Frontal cortex (tissue), 4 donors: ENCODE results near the gene FHIT. TPM values are rescaled to one million over a fixed set of nuclear protein-coding genes. Genes with fewer than 3 reads are reported as not detected.

Source experiments
- DNase-seq, 2 donors: peaks; one replicate each; pipeline ENCODE4 v3.0.0; 2012; ENCODE audit warnings: low spot score in 2 of 2
- FAIRE-seq: peaks from 2 replicates; lab custom pipeline; 2012; peaks lifted over from hg19 to GRCh38; lab: Jason Lieb, UNC
- total RNA-seq: library from RNA; depleted of rRNA; stranded (reverse); fragments of >200 nt; gene quantifications from one replicate; pipeline ENCODE4 v1.2.3, GENCODE V29; 2014
- donor health status: control.
- donor health status: control.
- donor health status: control.

The FHIT gene
- total RNA-seq, 1 donor from 2014 or later = 1.6 TPM

GRCh38 chr3:59772416-59773408, 1478.5 kb downstream of the FHIT start:
- no peak for FAIRE-seq

DNA sequence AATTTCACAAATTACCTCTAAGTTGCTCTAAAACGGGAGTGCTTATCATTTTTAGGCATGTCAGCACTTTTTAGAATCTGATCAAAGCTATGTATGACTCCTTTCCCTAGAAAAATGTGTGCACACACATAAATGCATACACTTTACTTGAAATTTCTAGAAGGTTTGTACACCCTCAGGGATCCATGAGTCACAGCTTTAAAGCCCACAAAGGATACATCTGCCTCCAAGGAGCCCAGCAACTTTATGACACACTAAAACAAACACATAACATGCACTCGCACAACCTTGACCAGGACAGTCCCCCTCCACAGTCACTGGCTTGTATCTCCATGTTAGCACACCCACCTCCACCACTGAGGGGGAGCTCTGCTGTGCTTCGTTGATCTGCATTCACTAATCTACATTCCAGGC, 1479.5 kb downstream of the FHIT start:
- DNase-seq (no peak), FAIRE-seq (no peak)

More at GRCh38 chr3:59772416-59773408, 1478.5 kb downstream of the FHIT start:
- DNase-seq = no peak

DNA sequence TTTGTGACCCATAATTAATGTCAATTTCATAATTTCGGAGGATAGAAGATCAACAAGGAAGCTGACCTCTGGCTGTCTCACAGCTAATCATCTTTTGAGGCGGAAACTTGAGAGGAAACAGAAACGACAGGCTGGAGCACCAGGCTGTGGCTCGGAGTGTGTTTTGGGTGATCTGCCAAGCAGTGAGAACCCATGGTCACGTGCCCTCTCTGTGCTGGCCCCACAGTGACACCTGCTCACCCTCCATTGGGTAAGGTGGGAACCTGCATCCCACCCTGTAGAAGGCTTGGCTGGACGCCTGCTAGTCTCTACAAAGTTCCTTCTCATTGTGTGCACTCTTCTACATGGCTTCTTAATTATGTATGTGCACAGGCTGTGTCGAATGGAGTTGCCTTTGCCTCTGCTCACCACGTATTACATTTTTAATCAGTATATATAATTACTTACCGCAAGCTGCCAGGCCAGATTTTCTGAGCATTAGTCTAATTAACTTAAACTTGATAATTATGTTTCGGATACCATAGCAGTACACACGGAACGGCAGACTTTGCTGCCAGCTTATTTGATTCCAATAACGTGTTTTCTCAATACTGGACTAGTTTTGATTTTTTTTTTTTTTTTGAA, 1482.0 kb downstream of the FHIT start:
- DNase-seq (no peak), FAIRE-seq (no peak)

DNA sequence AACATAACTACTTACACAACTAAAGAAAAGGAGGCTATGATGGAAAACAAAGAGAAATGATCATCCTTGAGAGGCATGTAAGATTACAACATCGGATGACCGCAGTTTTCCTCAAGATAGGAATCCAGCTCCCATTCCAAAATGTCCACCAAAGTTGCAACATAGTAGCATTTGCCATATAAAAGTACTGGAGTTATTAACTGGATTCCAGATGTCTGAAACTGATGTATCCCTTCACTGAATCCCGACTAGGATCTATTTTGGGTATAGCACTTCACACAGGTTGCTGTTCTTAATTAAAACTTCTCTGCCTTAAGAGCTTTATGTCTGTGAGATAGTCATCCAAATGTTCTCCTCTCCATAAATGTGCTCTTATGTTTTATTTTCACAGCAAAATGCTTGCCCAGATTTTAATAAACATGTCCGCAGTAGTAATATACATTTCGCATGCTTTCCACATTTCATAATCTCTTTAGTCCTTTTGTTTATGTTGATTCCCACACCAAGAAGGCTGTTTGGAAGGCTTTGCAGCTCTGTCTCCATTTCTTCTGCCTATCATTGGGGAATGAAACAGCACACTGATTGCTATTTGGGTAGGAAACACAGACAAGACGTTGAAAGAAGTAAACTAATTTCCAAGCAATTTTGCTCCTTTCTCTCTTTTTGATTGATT, 1484.9 kb downstream of the FHIT start:
- FAIRE-seq (no peak), DNase-seq (no peak)

- DNase-seq (no peak), FAIRE-seq (no peak)
Observed at GRCh38 chr3:59764171-59764570, 1487.1 kb downstream of the FHIT start.

DNA sequence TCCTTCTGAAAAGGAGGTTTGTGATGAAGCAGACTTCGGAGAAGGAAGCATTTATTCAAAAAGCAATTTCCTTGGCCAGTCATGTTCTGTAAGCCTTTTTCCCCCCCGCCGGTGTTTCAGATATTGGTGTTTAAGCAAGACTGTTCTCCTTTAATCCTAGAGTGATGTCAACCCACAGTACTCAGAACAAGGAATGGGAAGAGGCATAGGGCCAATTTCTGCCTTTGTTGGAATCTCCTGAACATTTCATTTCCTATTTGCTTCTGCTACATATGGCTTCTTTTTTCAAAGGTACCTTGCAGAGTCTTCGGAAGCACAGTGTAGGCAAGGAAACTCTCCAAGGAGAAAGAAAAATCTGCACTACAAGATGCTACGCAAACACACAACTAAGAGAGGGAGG, 1488.3 kb downstream of the FHIT start:
- DNase-seq (no peak), FAIRE-seq (no peak)

DNA sequence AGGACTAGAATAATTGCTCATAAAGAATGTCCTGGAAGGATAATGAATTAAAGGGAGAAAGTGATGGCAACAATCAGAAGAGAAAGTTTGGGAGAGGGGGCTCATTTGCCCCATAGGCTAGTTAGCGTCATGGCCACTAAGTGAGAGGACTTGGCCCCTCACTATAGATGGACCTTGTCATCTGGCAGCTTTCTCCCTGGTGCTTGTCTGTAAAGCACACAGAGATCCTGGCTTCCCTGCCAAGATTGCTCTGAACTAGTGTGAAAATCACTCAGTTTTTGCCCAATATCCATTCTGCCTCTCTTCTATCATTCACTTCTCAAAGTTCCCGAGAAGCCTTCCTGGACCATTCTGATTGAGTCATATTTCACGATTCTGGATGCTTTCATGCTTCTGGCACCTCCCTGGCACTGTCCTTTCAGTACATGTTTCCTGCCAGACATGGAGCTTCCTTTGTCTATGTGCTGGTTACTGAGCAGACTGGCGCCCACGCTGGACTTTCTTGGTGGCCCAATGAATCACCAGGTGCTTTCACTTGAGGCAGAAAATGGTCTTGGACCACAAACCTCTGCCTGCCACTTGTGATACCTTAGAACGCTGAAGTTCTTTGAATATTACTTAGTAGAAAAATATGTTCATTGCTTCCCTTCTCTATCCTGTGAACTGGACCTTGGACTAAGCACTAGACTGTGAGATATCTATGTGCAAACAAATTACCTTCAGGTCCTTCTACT, 1491.8 kb downstream of the FHIT start:
- no peak for FAIRE-seq
- no peak for DNase-seq

DNA sequence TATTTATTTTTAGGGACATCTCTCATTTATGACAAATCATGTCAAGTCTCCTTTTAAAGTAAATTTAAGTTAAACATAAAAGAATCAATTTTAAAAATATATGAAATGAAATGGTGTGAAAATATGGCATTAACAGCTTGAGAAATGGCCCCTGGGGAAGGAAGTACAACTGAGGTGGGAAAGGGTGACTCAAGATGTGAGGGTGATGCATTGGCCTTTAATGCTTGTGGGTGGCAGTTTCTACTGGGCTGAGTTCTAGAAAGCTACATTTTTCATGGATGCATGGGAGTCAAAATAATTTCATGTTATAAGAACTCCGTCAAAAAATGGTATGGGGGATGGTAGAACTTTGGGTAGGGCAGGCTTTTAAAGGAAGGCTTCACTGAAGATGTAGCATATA, 1492.6 kb downstream of the FHIT start:
- FAIRE-seq = no peak
- no peak for DNase-seq

GRCh38 chr3:59756934-59757333, 1494.3 kb downstream of the FHIT start:
- DNase-seq (no peak), FAIRE-seq (no peak)

DNA sequence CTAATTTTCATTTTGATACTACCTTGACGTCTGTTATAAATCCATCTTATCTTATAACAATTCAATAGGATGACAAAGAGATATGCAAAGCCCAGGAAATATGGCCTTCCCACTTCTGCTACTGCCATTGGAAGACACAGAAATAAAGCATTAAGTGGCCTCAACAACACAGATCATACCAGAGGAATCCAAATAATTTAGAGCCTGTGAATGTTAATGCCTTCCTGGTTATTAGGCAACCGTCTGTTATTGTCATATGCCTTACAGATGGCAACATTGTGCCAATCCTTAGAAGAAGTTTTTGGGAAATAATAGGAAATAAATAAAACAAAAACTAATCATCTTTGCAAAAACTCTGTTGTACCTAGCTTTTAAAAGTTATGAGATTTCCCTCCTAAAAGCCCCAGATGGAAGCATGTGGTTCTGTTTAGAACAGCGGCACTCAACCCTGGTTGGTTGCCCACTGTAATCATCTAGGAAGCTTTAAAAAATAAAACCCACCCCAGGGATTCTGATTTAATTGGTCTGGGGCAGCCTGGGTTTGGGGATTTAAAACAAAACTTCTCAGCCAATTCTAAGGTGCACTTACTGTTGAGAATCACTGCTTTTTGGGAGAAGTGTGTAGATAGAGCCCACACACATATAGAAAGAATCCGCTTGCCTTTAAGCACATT, 1496.7 kb downstream of the FHIT start:
- FAIRE-seq = no peak
- DNase-seq = no peak

GRCh38 chr3:59753808-59754450, 1497.3 kb downstream of the FHIT start:
- no peak for DNase-seq
- no peak for FAIRE-seq

GRCh38 chr3:59752925-59753324, 1498.3 kb downstream of the FHIT start:
- FAIRE-seq (no peak), DNase-seq (no peak)

- no peak for DNase-seq
- no peak for FAIRE-seq
Observed at GRCh38 chr3:59751606-59752005, 1499.6 kb downstream of the FHIT start.

- DNase-seq = no peak
- FAIRE-seq = no peak
Observed at GRCh38 chr3:59750391-59750790, 1500.9 kb downstream of the FHIT start.

DNA sequence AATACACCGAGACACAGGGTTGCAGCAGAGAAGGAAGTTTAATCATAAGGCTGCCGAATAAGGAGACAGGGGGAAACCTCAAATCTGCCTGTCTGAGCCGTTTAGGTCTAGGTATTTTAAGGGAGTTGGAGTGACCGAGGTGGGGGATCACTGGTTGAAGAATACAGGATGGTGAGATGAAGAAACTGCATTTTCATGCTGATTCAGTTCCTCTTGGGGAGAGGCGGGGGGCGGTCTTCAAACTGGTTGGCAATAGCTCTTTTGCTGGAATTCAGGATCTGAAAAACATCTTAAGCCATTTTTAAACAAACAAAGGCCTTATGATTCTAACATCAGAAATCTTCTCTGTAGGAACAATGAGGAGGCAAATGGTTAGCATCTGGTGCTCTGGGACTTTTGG, 1502.0 kb downstream of the FHIT start:
- DNase-seq = no peak
- FAIRE-seq = no peak

DNA sequence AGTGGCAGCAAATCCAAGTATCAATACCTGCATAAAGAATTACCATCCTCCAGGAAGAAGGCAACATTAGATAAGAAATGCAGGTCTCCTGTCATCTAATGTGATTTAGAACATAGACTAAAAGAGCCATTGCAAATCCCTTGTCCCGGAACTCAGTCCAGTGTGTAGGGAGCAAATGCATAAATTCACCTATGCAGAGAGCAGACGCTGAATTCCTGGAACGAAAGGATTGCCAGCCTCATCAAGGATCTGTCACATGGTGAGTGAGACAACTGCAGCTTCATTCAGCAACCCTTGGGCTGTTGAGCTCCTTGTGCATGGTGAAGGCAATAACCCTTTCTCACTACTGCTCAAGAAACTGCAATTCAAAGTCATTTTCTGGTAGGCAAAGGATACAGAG, 1504.7 kb downstream of the FHIT start:
- no peak for DNase-seq
- FAIRE-seq = no peak

DNA sequence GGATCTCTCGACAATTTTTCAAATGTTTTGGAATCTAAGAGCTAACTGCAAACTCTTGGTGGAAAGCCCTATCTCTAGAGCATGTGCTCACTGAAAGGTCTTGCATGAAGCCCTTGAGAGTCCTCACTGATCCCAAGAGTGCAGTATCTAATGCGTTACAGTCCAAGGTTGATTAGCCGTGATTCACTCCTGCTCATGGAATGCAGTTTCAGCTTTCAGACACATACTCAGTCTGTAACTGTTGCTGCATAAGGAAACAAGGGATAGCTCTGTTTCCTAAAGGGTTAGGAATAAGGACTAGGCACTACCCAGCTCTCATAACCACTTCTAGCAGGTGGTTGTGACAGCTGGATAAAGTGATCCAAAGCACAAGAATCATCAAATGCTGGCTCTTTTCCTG, 1514.0 kb downstream of the FHIT start:
- DNase-seq = no peak
- FAIRE-seq = no peak

GRCh38 chr3:59734061-59734460, 1517.2 kb downstream of the FHIT start:
- DNase-seq (no peak), FAIRE-seq (no peak)
